Measurements from ENCODE around the gene CHAC2.

The CHAC2 gene

DNA sequence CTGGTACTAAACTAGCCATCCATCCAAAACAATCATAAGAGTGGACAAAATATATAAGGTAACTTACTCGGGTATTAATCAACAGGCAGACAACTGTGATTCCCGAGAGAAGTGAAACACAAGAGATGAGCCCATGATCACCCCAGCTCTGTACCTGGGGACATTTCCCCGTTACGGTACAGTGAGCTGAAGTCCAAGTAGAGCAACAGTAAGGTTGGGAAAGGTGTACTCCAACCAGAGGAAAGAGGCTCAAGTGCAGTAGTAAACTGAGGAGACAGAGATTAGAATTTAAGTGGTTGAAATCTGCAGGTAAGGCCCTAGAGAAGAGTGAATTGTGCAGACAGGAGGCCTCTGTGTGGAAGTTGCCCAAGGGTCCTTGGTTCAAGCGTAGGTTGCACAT lies 30.5 kb upstream of the CHAC2 start:
- CTCF ChIA-PET: no interaction called here
- POLR2A ChIA-PET: no interaction called here
- no peak for DNase-seq (ENCODE audit: extremely low spot score)

GRCh38 chr2:53739032-53739431 lies 28.6 kb upstream of the CHAC2 start:
- DNase-seq (ENCODE audit: extremely low spot score): no peak
- no peak for TF ChIP-seq ELF4 (IDR thresholded peaks at IDR 0.05)
- no peak for TF ChIP-seq ARNT (IDR thresholded peaks at IDR 0.05)
- no peak for TF ChIP-seq TARDBP (IDR thresholded peaks at IDR 0.05)
- no peak for TF ChIP-seq SUZ12 (IDR thresholded peaks at IDR 0.05)
- TF ChIP-seq L3MBTL2 (conservative IDR thresholded peaks at IDR 0.05): no peak
- no peak for TF ChIP-seq FOXA1 (IDR thresholded peaks at IDR 0.05)
- no peak for TF ChIP-seq BHLHE40 (IDR thresholded peaks at IDR 0.05; ENCODE audit: borderline replicate concordance)
- TF ChIP-seq HDGF (IDR thresholded peaks at IDR 0.05; ENCODE audit: borderline replicate concordance): no peak
- TF ChIP-seq FOXM1 (IDR thresholded peaks at IDR 0.05; ENCODE audit: borderline replicate concordance): no peak
- ChIA-PET CTCF (no interaction called here), POLR2A (no interaction called here)

More for the DNA sequence above, 30.5 kb upstream of the CHAC2 start:
- TF ChIP-seq LEF1 (IDR thresholded peaks at IDR 0.05; ENCODE audit: borderline replicate concordance) (no peak), L3MBTL2 (conservative IDR thresholded peaks at IDR 0.05) (no peak), ZNF384 (IDR thresholded peaks at IDR 0.05) (no peak), PKNOX1 (IDR thresholded peaks at IDR 0.05) (no peak), CTBP1 (IDR thresholded peaks at IDR 0.05; ENCODE audit: borderline replicate concordance) (no peak), BHLHE40 (IDR thresholded peaks at IDR 0.05; ENCODE audit: borderline replicate concordance) (no peak), NFRKB (IDR thresholded peaks at IDR 0.05) (no peak), FOXM1 (IDR thresholded peaks at IDR 0.05; ENCODE audit: borderline replicate concordance) (no peak), FOXK2 (IDR thresholded peaks at IDR 0.05) (no peak), ELF4 (IDR thresholded peaks at IDR 0.05) (no peak), TARDBP (IDR thresholded peaks at IDR 0.05) (no peak), SUZ12 (IDR thresholded peaks at IDR 0.05) (no peak), SP1 (IDR thresholded peaks at IDR 0.05) (no peak), ARNT (IDR thresholded peaks at IDR 0.05) (no peak), HDGF (IDR thresholded peaks at IDR 0.05; ENCODE audit: borderline replicate concordance) (no peak), FOXA1 (IDR thresholded peaks at IDR 0.05) (no peak)

DNA sequence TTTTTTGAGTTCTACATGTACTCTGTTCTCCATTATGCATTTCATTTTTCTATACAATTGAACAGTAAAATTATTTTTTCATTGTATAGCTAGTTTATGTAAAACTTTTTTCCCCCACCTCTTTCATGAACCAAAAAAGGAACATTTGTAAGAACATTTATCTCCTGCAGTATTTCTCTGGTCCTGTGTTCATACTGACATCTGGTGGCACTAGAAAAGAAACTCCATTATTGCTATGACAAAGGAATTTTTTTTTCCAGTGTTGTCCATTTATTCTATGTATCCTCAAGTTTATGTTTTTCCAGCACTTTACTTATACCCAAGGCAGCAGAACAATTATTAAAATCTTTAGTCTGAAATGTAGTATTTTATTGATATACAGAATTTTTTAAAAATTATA lies 27.4 kb upstream of the CHAC2 start:
- POLR2A ChIA-PET: no interaction called here
- CTCF ChIA-PET: no interaction called here
- TF ChIP-seq ARNT (IDR thresholded peaks at IDR 0.05): no peak
- no peak for TF ChIP-seq FOXK2 (IDR thresholded peaks at IDR 0.05)
- no peak for TF ChIP-seq CTBP1 (IDR thresholded peaks at IDR 0.05; ENCODE audit: borderline replicate concordance)
- TF ChIP-seq ELF4 (IDR thresholded peaks at IDR 0.05): no peak
- TF ChIP-seq FOXM1 (IDR thresholded peaks at IDR 0.05; ENCODE audit: borderline replicate concordance): no peak
- no peak for TF ChIP-seq PKNOX1 (IDR thresholded peaks at IDR 0.05)
- TF ChIP-seq ZNF384 (IDR thresholded peaks at IDR 0.05): no peak
- TF ChIP-seq BHLHE40 (IDR thresholded peaks at IDR 0.05; ENCODE audit: borderline replicate concordance): no peak
- TF ChIP-seq SUZ12 (IDR thresholded peaks at IDR 0.05): no peak
- TF ChIP-seq SP1 (IDR thresholded peaks at IDR 0.05): no peak
- TF ChIP-seq FOXA1 (IDR thresholded peaks at IDR 0.05): no peak
- TF ChIP-seq NFRKB (IDR thresholded peaks at IDR 0.05): no peak
- no peak for TF ChIP-seq HDGF (IDR thresholded peaks at IDR 0.05; ENCODE audit: borderline replicate concordance)
- TF ChIP-seq L3MBTL2 (conservative IDR thresholded peaks at IDR 0.05): no peak
- no peak for TF ChIP-seq LEF1 (IDR thresholded peaks at IDR 0.05; ENCODE audit: borderline replicate concordance)
- no peak for TF ChIP-seq TARDBP (IDR thresholded peaks at IDR 0.05)
- peak; percentile 7 for DNase-seq (ENCODE audit: extremely low spot score)

DNA sequence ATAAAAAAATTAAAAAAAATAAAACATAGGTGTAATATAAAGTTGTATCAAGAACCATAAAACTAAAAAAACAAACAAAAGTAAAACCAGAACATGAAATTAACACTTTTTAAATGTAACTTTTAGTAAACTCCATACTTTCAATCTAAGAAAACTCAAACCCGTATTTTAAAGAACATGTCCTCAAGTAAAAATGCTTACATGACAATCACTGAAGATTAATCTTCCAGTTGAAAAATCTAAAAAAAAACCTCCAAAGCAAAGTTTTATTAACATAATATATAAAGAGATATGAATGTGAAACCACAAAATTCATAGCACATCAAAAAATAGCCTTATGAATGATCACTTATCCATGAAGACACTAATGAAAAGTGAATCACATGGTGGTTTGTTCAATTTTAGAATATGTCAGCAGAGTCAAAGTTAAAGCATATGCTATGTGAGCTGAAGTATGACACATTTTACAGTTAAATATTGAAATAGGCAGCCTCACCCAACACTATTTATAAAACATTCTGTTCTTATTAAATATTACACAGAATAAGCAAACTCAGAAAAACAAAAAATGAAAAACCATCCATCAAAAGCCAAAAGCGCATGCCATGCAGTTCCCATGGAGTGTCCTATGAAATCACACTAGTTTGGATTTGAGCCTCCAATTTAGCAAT lies 23.1 kb upstream of the CHAC2 start:
- TF ChIP-seq PKNOX1 (IDR thresholded peaks at IDR 0.05): no peak
- no peak for TF ChIP-seq FOXM1 (IDR thresholded peaks at IDR 0.05; ENCODE audit: borderline replicate concordance)
- ChIA-PET POLR2A (no interaction called here), CTCF (interaction anchor here (0.6 kb wide), 1 partner anchor 534 kb away, joined by 5 read pairs; no protein-coding TSS in a partner anchor)
- DNase-seq (ENCODE audit: extremely low spot score): no peak

- TF ChIP-seq L3MBTL2 (conservative IDR thresholded peaks at IDR 0.05) (no peak), TARDBP (IDR thresholded peaks at IDR 0.05) (no peak), ELF4 (IDR thresholded peaks at IDR 0.05) (no peak), PKNOX1 (IDR thresholded peaks at IDR 0.05) (no peak), LEF1 (IDR thresholded peaks at IDR 0.05; ENCODE audit: borderline replicate concordance) (no peak), NFRKB (IDR thresholded peaks at IDR 0.05) (no peak), FOXK2 (IDR thresholded peaks at IDR 0.05) (no peak), CTBP1 (IDR thresholded peaks at IDR 0.05; ENCODE audit: borderline replicate concordance) (no peak), HDGF (IDR thresholded peaks at IDR 0.05; ENCODE audit: borderline replicate concordance) (no peak), SP1 (IDR thresholded peaks at IDR 0.05) (no peak), FOXM1 (IDR thresholded peaks at IDR 0.05; ENCODE audit: borderline replicate concordance) (no peak), SUZ12 (IDR thresholded peaks at IDR 0.05) (no peak), FOXA1 (IDR thresholded peaks at IDR 0.05) (no peak), BHLHE40 (IDR thresholded peaks at IDR 0.05; ENCODE audit: borderline replicate concordance) (no peak), ZNF384 (IDR thresholded peaks at IDR 0.05) (no peak), ARNT (IDR thresholded peaks at IDR 0.05) (no peak)
- DNase-seq (ENCODE audit: extremely low spot score): no peak
- CTCF ChIA-PET: interaction anchor here (0.7 kb wide), 1 partner anchor 297 kb away, joined by 3 read pairs; no protein-coding TSS in a partner anchor
- POLR2A ChIA-PET: interaction anchor here (0.6 to 1.4 kb wide), 2 partner anchors 17 to 666 kb away, joined by 3 to 4 read pairs; partner anchors contain the start of gene CHAC2
These were observed 17.4 kb upstream of the CHAC2 start for GRCh38 chr2:53750041-53750768.
